SK-N-SH (cell line): ENCODE data around the gene MRNIP. TPM values are rescaled to one million over a fixed set of nuclear protein-coding genes. Genes with fewer than 3 reads are reported as not detected.
A peak's percentile ranks its signal among the peaks of the same experiment; 100 is the strongest.

Experiments
- CTCF ChIA-PET: fragments of 300-600, 350-600 bp; formaldehyde crosslinking; extraction: SDS; loops from one replicate; lab custom pipeline; 2021; lab: Yijun Ruan, JAX
- POLR2A ChIA-PET: fragments of 350-600 bp; sonication (Branson Sonifier 250); formaldehyde crosslinking; extraction: SDS; loops from one replicate; lab custom pipeline; 2020; ENCODE audit warnings: antibody characterized with exemption, inconsistent platforms; lab: Yijun Ruan, JAX
- DNase-seq: peaks from one replicate; pipeline ENCODE4 v3.0.0; 2012
- H2AFZ ChIP-seq: fragments of 200-600 bp; sonication (generic); 2 replicates; pipeline ENCODE4 v1.8.1; 2016; ENCODE audit warnings: antibody characterized with exemption, mild to moderate bottlenecking, low read depth
- H3F3A ChIP-seq: fragments of 200-600 bp; sonication (generic); replicated peaks from 2 replicates; pipeline ENCODE3; 2016; ENCODE audit warnings: antibody characterized with exemption, mild to moderate bottlenecking; ENCODE audit not compliant: insufficient read depth
- H3K27ac ChIP-seq, 2 experiments: fragments of 200-500 bp in 1 of 2; fragments of 200-600 bp in 1 of 2; sonication (Bioruptor generic) in 1 of 2; sonication (generic), shearing (Covaris generic) in 1 of 2; 2 replicates each; pipeline versions ENCODE4 v1.5.1 to v1.6.1; 2014 to 2016; ENCODE audit warnings: low read depth in 2 of 2, inconsistent platforms in 1 of 2, low read length in 1 of 2, mild to moderate bottlenecking in 1 of 2, mixed read lengths in 1 of 2
- H3K27me3 ChIP-seq: fragments of 200-600 bp; sonication (generic), shearing (Covaris generic); 2 replicates; pipeline ENCODE4 v1.6.1; 2016; ENCODE audit warnings: mixed run types; ENCODE audit not compliant: insufficient read depth
- H3K36me3 ChIP-seq, 2 experiments: fragments of 200-500 bp in 1 of 2; fragments of 200-600 bp in 1 of 2; sonication (Bioruptor generic) in 1 of 2; sonication (generic) in 1 of 2; replicated peaks in 1 of 2; 2 replicates each; pipeline versions ENCODE3 to v1.5.1; 2014 to 2016; ENCODE audit warnings: low read length in 1 of 2, mild to moderate bottlenecking in 1 of 2; ENCODE audit not compliant: insufficient read depth in 2 of 2, control insufficient read depth in 1 of 2
- H3K4me1 ChIP-seq, 2 experiments: fragments of 200-500 bp in 1 of 2; fragments of 200-600 bp in 1 of 2; sonication (Bioruptor generic) in 1 of 2; sonication (generic), shearing (Covaris generic) in 1 of 2; 2 replicates each; pipeline versions ENCODE4 v1.5.1 to v1.6.1; 2014 to 2016; ENCODE audit warnings: low read depth in 1 of 2, low read length in 1 of 2, mixed run types in 1 of 2; ENCODE audit not compliant: insufficient read depth in 2 of 2, control insufficient read depth in 1 of 2
- H3K4me2 ChIP-seq: fragments of 200-600 bp; sonication (generic), shearing (Covaris generic); 2 replicates; pipeline ENCODE4 v1.6.1; 2017; ENCODE audit warnings: mixed run types
- H3K4me3 ChIP-seq, 2 experiments: fragments of 200-500 bp in 1 of 2; fragments of 200-600 bp in 1 of 2; sonication (Bioruptor generic) in 1 of 2; sonication (generic), shearing (Covaris generic) in 1 of 2; 2 replicates each; pipeline versions ENCODE4 v1.5.1 to v1.8.1; 2014 to 2016; ENCODE audit warnings: low read depth in 2 of 2, inconsistent platforms in 1 of 2, low read length in 1 of 2, mild to moderate bottlenecking in 1 of 2, mixed read lengths in 1 of 2, moderate library complexity in 1 of 2
- H3K79me2 ChIP-seq: fragments of 200-600 bp; sonication (generic); 2 replicates; pipeline ENCODE4 v1.8.1; 2017; ENCODE audit warnings: mild to moderate bottlenecking; ENCODE audit not compliant: insufficient read depth
- H3K9ac ChIP-seq: fragments of 200-600 bp; sonication (generic); 2 replicates; pipeline ENCODE4 v1.6.1; 2017; ENCODE audit warnings: mixed run types
- H3K9me2 ChIP-seq: fragments of 200-600 bp; sonication (generic); 2 replicates; pipeline ENCODE4 v1.6.1; 2017; ENCODE audit warnings: mixed run types
- H3K9me3 ChIP-seq: fragments of 200-600 bp; sonication (generic); 2 replicates; pipeline ENCODE4 v1.6.1; 2017; ENCODE audit warnings: mixed run types, mild to moderate bottlenecking, moderate library complexity
- H4K20me1 ChIP-seq: fragments of 200-600 bp; sonication (generic); 2 replicates; pipeline ENCODE4 v1.6.1; 2017; ENCODE audit warnings: mild to moderate bottlenecking, mixed run types; ENCODE audit not compliant: insufficient read depth
- CHD2 ChIP-seq: fragments of 150-350 bp; IDR thresholded peaks from 2 replicates; pipeline ENCODE4 v1.6.1; 2018; ENCODE audit warnings: low read length; ENCODE audit not compliant: partially characterized antibody
- CTCF ChIP-seq: fragments of 200-600 bp; sonication (generic); IDR thresholded peaks from 2 replicates; pipeline ENCODE4 v1.6.1; 2017; ENCODE audit warnings: antibody characterized with exemption, mild to moderate bottlenecking, moderate library complexity
- ELF1 ChIP-seq: IDR thresholded peaks from 2 replicates; pipeline ENCODE4 v1.4.0; 2012
- EP300 ChIP-seq, 2 experiments: IDR thresholded peaks; 2 replicates each; pipeline versions ENCODE4 v1.4.0 to v1.6.1; 2012; ENCODE audit warnings: borderline replicate concordance in 1 of 2, low read depth in 1 of 2, low read length in 1 of 2
- EZH2phosphoT487 ChIP-seq: fragments of 200-600 bp; sonication (generic); IDR thresholded peaks from 2 replicates; pipeline ENCODE4 v1.6.1; 2017; ENCODE audit warnings: low read depth, mixed run types, mild to moderate bottlenecking, antibody characterized with exemption, moderate library complexity, borderline replicate concordance
- FOXM1 ChIP-seq: IDR thresholded peaks from 2 replicates; pipeline ENCODE4 v1.4.0; 2012; ENCODE audit warnings: low read depth, mild to moderate bottlenecking
- IRF3 ChIP-seq: fragments of 150-350 bp; IDR thresholded peaks from 2 replicates; pipeline ENCODE4 v1.6.1; 2016; ENCODE audit warnings: mild to moderate bottlenecking, low read depth, low read length
- MXI1 ChIP-seq: IDR thresholded peaks from 2 replicates; pipeline ENCODE4 v1.6.1; 2012; ENCODE audit warnings: mild to moderate bottlenecking, low read depth, low read length, improper control_type of control experiment
- NRF1 ChIP-seq: IDR thresholded peaks from 2 replicates; pipeline ENCODE4 v1.6.1; 2012; ENCODE audit warnings: low read depth, mild to moderate bottlenecking, low read length
- PBX3 ChIP-seq: IDR thresholded peaks from 2 replicates; pipeline ENCODE4; 2012
- RAD21 ChIP-seq: IDR thresholded peaks from 2 replicates; pipeline ENCODE4 v1.6.1; 2012; ENCODE audit warnings: mild to moderate bottlenecking, low read length
- RCOR1 ChIP-seq: fragments of 150-350 bp; IDR thresholded peaks from 2 replicates; pipeline ENCODE4 v1.6.1; 2017; ENCODE audit warnings: antibody characterized with exemption, low read length
- RXRA ChIP-seq: IDR thresholded peaks from 2 replicates; pipeline ENCODE4 v1.4.0; 2012; ENCODE audit warnings: low read depth, mild to moderate bottlenecking, borderline replicate concordance
- TAF1 ChIP-seq: IDR thresholded peaks from 2 replicates; pipeline ENCODE4 v1.6.1; 2012; ENCODE audit warnings: low read depth, mild to moderate bottlenecking, low read length, moderate library complexity, borderline replicate concordance
- TCF12 ChIP-seq: IDR thresholded peaks from 2 replicates; pipeline ENCODE4 v1.4.0; 2012
- TEAD4 ChIP-seq: IDR thresholded peaks from 2 replicates; pipeline ENCODE4 v1.4.0; 2012; ENCODE audit warnings: mild to moderate bottlenecking, borderline replicate concordance; ENCODE audit not compliant: insufficient read depth
- USF1 ChIP-seq: IDR thresholded peaks from 2 replicates; pipeline ENCODE4 v1.4.0; 2012; ENCODE audit warnings: low read depth, borderline replicate concordance
- USF2 ChIP-seq: fragments of 150-350 bp; IDR thresholded peaks from 2 replicates; pipeline ENCODE4 v1.6.1; 2017; ENCODE audit warnings: antibody characterized with exemption, low read length, low read depth, borderline replicate concordance
- YY1 ChIP-seq: IDR thresholded peaks from 2 replicates; pipeline ENCODE4 v1.4.0; 2012; ENCODE audit warnings: low read depth, mild to moderate bottlenecking
- WGBS: methylation state at CpG from one replicate; pipeline ENCODE4 v1.1.6; 2017; ENCODE audit warnings: low lambda C conversion rate; 5-methylcytosine and 5-hydroxymethylcytosine counted together
- polyA plus RNA-seq, 3 experiments: library from polyadenylated mRNA; depleted of rRNA; stranded (reverse); fragments of >200 nt; gene quantifications; 2 replicates each; pipeline ENCODE4 v1.2.3, GENCODE V29; 2012

Gene MRNIP
- polyA plus RNA-seq, 1 of the 3 experiments (the other 2 are of a cell fraction), result 32.8 TPM

- Histone ChIP-seq H3K9me2 (no peaks in the 10 kb centered on the region), H3K27me3 (no peaks in the 10 kb centered on the region), H3K9me3 (no peaks in the 10 kb centered on the region), H3F3A (peaks cover 4% of the 10 kb centered on the region), H3K4me3 (peak overlapping the region; percentile 57 to 59), H4K20me1 (no peaks in the 10 kb centered on the region), H3K36me3 (peaks cover 0 to 29% of the 10 kb centered on the region in 2 experiments), H3K9ac (peak overlapping the region; percentile 44; the same call in 1 of the 2 replicates), H3K4me1 (peaks cover 0 to 14% of the 10 kb centered on the region in 2 experiments; a peak in 1 of 4 replicates), H3K79me2 (no peaks in the 10 kb centered on the region), H3K27ac (no peak overlapping the region), H3K4me2 (peak overlapping the region; percentile 83), H2AFZ (no peak overlapping the region)
- POLR2A ChIA-PET, result no interaction called here
- DNase-seq, result peak; percentile 73
- WGBS, result 45% methylated on average over 10 of the region's 53 CpGs
- TF ChIP-seq PBX3, result no peak
- TF ChIP-seq NRF1, result no peak
- no peak for TF ChIP-seq TCF12
- no peak for TF ChIP-seq FOXM1
- TF ChIP-seq EZH2phosphoT487, result no peak
- TF ChIP-seq RXRA, result no peak
- no peak for TF ChIP-seq TAF1
- no peak for TF ChIP-seq IRF3
- TF ChIP-seq RCOR1, result no peak
- TF ChIP-seq EP300 (IDR thresholded peaks at IDR 0.05; ENCODE audit: borderline replicate concordance in 1 of 2, low read depth in 1 of 2, low read length in 1 of 2), result no peak
- no peak for TF ChIP-seq CTCF
- TF ChIP-seq MXI1, result no peak
- no peak for TF ChIP-seq TEAD4
- TF ChIP-seq CHD2, result no peak
- TF ChIP-seq YY1, result no peak
- no peak for TF ChIP-seq USF2
- TF ChIP-seq USF1, result no peak
- no peak for TF ChIP-seq RAD21
- TF ChIP-seq ELF1, result no peak
- CTCF ChIA-PET, result interaction anchor here (1.0 to 8.3 kb wide), 13 partner anchors 10 to 157 kb away, joined by 3 to 67 read pairs (median 5); partner anchors contain the start of gene MGAT4B
Observed at GRCh38 chr5:179795049-179795862, 63.4 kb downstream of the MRNIP start.
